CD4-positive, alpha-beta T cell treated with Interleukin-21 for 1 hour (primary cell): ENCODE measurements around the gene NUP42.

Experiments used
- DNase-seq: peaks from one replicate; pipeline ENCODE4 v3.0.0-alpha.2; 2020

NUP42 gene

GRCh38 chr7:23238983-23239652 lies 57.3 kb downstream of the NUP42 start:
- no peak for DNase-seq

- DNase-seq: no peak
Observed at GRCh38 chr7:23239698-23240097, 57.9 kb downstream of the NUP42 start.

- no peak for DNase-seq
Observed at GRCh38 chr7:23242321-23242720, 60.5 kb downstream of the NUP42 start.

GRCh38 chr7:23242935-23243334 lies 61.1 kb downstream of the NUP42 start:
- no peak for DNase-seq

GRCh38 chr7:23246555-23246954 lies 64.7 kb downstream of the NUP42 start, which contains the start of gene GPNMB:
TSS of gene GPNMB (plus strand) at chr7:23246775. CDS start at chr7:23246858, 83 bp downstream.
- no peak for DNase-seq

GRCh38 chr7:23247046-23247602 lies 65.3 kb downstream of the NUP42 start:
- no peak for DNase-seq

GRCh38 chr7:23247603-23248335 lies 65.9 kb downstream of the NUP42 start:
- DNase-seq: no peak

- DNase-seq: no peak
Observed at GRCh38 chr7:23249486-23249885, 67.6 kb downstream of the NUP42 start.
